ENCODE data around the gene SOX8.
"Not testable (repeated sequence)": the region's sequence is repeated elsewhere in the genome, so short reads cannot be mapped to it uniquely, and the experiment has no call there.

Gene SOX8

GRCh38 chr16:981695-982144, at the start of gene SOX8:
Gene SOX8, plus strand, starts transcription at chr16:981770. Its CDS starts 153 bp downstream, at chr16:981923.
- no peak for DNase-seq

- no peak for DNase-seq
Observed at GRCh38 chr16:932831-933330, 48.7 kb upstream of the SOX8 start.

- DNase-seq: no peak
Observed at GRCh38 chr16:933581-933980, 48.0 kb upstream of the SOX8 start.

GRCh38 chr16:934178-934577, 47.4 kb upstream of the SOX8 start:
- DNase-seq: no peak

GRCh38 chr16:935684-936083, 45.9 kb upstream of the SOX8 start:
- DNase-seq: no peak

GRCh38 chr16:937311-937710, 44.3 kb upstream of the SOX8 start:
- no peak for DNase-seq

GRCh38 chr16:937723-938122, 43.8 kb upstream of the SOX8 start:
- DNase-seq: no peak

- no peak for DNase-seq
Observed at GRCh38 chr16:938136-938535, 43.4 kb upstream of the SOX8 start.

GRCh38 chr16:938752-939151, 42.8 kb upstream of the SOX8 start:
- no peak for DNase-seq

GRCh38 chr16:939311-939710, 42.3 kb upstream of the SOX8 start:
- no peak for DNase-seq

GRCh38 chr16:939941-940340, 41.6 kb upstream of the SOX8 start:
- DNase-seq: no peak

- DNase-seq: no peak
Observed at GRCh38 chr16:942436-943060, 39.0 kb upstream of the SOX8 start.

- DNase-seq: no peak
Observed at GRCh38 chr16:943971-944370, 37.6 kb upstream of the SOX8 start.

GRCh38 chr16:945271-946047, 36.1 kb upstream of the SOX8 start:
- no peak for DNase-seq

GRCh38 chr16:946048-946395, 35.5 kb upstream of the SOX8 start:
- DNase-seq: no peak

- DNase-seq: no peak
Observed at GRCh38 chr16:947255-947921, 34.2 kb upstream of the SOX8 start.

GRCh38 chr16:947922-948303, 33.7 kb upstream of the SOX8 start:
- DNase-seq: not testable (repeated sequence)

GRCh38 chr16:948767-949166, 32.8 kb upstream of the SOX8 start:
- DNase-seq: not testable (repeated sequence)

- not testable (repeated sequence) for DNase-seq
Observed at GRCh38 chr16:950733-951573, 30.6 kb upstream of the SOX8 start.

- DNase-seq: no peak
Observed at GRCh38 chr16:951660-952301, 29.8 kb upstream of the SOX8 start.

GRCh38 chr16:952321-952720, 29.2 kb upstream of the SOX8 start:
- no peak for DNase-seq

GRCh38 chr16:953818-954217, 27.8 kb upstream of the SOX8 start:
- not testable (repeated sequence) for DNase-seq
